ENCODE data around the gene WDR19.

The WDR19 gene

DNA sequence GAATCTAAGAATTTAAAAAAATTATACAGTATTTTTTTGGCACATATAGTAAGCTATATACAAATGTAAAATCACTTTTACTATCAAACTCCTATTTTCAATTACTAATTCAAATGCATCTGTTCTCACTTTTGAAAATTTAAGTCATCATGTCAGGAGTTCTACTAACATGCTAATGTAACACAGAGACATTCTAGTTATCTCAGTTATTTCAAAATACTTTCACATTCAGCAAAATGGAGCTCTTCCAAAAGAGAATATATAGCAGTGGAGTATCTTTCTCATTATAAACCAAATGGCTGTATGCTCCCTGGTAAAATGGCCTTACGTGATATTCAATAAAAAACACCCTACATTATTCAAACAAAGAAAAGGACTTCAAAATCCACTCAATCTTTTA is 141.5 kb downstream of the WDR19 start:
- H3K4me3 ChIP-seq (replicated peaks in 1 of 2; ENCODE audit: low read depth in 2 of 2, low read length in 2 of 2) = no peak overlapping the region
- DNase-seq (ENCODE audit: low read depth in 2 of 2) = peak in 1 of 2 donors; percentile 37
- TF ChIP-seq, protein P1, sequence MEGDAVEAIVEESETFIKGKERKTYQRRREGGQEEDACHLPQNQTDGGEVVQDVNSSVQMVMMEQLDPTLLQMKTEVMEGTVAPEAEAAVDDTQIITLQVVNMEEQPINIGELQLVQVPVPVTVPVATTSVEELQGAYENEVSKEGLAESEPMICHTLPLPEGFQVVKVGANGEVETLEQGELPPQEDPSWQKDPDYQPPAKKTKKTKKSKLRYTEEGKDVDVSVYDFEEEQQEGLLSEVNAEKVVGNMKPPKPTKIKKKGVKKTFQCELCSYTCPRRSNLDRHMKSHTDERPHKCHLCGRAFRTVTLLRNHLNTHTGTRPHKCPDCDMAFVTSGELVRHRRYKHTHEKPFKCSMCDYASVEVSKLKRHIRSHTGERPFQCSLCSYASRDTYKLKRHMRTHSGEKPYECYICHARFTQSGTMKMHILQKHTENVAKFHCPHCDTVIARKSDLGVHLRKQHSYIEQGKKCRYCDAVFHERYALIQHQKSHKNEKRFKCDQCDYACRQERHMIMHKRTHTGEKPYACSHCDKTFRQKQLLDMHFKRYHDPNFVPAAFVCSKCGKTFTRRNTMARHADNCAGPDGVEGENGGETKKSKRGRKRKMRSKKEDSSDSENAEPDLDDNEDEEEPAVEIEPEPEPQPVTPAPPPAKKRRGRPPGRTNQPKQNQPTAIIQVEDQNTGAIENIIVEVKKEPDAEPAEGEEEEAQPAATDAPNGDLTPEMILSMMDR (IDR thresholded peaks at IDR 0.05; ENCODE audit: low read depth, low read length) = no peak

DNA sequence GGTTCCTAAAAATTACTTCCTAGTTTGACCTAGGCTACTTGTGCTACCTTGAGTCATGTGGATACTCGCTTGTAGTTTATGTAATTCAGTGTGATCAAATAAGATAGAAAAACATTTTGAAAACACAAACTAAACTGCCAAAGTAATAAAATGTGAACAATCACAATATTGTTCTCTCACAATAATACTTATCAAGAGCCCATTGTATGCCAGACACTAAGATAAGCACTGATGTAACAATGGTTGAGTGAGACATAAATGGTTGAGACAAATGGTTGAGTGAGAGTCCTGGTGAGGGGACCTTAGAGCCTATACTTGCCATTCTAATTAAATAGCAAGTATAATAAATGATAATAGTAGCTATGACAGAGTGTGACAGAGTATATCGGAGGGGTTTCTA is 142.1 kb downstream of the WDR19 start:
- no peak overlapping the region for H3K4me3 ChIP-seq (replicated peaks in 1 of 2; ENCODE audit: low read depth in 2 of 2, low read length in 2 of 2)
- no peak for DNase-seq (ENCODE audit: low read depth in 2 of 2)
- TF ChIP-seq, protein P1 (IDR thresholded peaks at IDR 0.05; ENCODE audit: low read depth, low read length) = no peak

DNA sequence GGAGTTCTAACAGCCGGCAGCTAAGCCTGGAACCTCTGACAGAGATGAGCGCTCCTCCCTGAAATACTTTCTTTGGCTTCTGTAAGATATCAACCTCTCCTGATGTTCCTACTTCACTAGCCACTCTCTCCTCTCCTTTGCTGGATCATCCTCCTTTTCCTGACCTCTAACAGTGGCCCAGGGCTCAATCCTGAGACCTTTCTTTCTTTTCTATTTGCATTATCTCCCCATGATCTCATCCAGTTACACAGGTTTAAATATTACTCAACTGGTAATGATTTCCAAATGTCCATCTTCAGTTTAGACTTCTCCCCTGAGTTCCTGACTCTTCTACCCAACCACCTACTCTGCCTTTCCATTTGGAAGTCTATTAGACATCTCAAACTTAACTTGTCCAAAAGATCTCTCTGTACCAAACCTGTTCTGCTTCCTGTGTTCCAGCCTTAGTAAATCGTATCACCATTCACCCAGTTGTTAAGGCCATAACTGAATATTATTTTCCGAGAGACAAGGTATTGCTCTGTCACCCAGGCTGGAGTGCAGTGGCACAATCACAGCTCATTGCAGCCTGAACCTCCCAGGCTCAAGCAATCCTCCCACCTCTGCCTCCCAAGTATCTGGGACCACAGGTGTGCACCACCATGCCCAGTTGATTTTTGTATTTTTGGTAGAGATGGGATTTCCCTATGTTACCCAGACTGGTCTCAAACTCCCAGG is 142.7 kb downstream of the WDR19 start:
- TF ChIP-seq, protein P1 (IDR thresholded peaks at IDR 0.05; ENCODE audit: low read depth, low read length) = no peak
- DNase-seq (ENCODE audit: low read depth in 2 of 2) = no peak
- no peak overlapping the region for H3K4me3 ChIP-seq (replicated peaks in 1 of 2; ENCODE audit: low read depth in 2 of 2, low read length in 2 of 2)

DNA sequence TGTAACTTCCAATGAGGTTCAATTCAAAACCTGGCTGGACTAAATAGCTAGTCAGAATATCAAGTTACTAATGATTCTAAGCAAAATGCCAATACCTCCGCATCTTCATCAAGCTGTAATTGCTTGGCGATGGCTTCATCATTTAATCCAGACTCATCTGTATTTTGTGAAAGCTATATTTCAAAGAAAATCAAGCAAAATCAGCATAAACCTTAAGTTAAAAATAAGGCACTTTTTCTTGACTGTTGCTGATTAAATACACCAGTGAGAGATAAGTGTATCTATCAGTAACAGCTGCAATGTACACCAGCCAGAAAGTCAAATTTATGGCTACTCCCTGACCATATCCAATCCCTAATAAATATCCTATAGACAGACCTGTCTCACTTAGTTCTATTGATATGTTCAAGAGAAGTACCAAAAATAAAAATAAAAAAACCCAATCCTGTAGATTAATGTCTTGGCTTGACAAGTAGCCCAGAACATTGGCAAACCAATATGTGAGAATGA is 144.2 kb downstream of the WDR19 start:
- DNase-seq (ENCODE audit: low read depth in 2 of 2) = no peak
- no peak overlapping the region for H3K4me3 ChIP-seq (replicated peaks in 1 of 2; ENCODE audit: low read depth in 2 of 2, low read length in 2 of 2)
- TF ChIP-seq, protein P1 (IDR thresholded peaks at IDR 0.05; ENCODE audit: low read depth, low read length) = no peak

DNA sequence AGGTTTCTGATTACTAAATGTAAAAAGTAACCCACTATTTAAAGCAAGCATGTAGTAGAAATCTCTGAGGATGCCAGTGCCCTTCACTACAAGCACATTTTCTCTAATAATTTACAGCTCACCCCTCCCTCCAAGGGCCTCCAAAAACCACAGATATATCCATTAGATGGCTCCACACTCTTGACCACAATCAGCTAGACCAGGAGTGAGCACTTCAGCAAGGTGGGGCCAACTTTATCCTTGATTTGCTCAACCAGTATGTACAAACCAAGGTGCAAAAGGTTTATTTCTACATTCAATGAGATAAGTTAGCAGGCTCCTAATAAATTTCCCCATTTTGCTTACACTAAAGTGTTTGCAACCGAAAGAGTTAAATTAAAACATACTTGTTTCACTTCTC is 148.0 kb downstream of the WDR19 start:
- H3K4me3 ChIP-seq (replicated peaks in 1 of 2; ENCODE audit: low read depth in 2 of 2, low read length in 2 of 2) = no peak overlapping the region
- no peak for DNase-seq (ENCODE audit: low read depth in 2 of 2)
- TF ChIP-seq, protein P1 (IDR thresholded peaks at IDR 0.05; ENCODE audit: low read depth, low read length) = no peak

DNA sequence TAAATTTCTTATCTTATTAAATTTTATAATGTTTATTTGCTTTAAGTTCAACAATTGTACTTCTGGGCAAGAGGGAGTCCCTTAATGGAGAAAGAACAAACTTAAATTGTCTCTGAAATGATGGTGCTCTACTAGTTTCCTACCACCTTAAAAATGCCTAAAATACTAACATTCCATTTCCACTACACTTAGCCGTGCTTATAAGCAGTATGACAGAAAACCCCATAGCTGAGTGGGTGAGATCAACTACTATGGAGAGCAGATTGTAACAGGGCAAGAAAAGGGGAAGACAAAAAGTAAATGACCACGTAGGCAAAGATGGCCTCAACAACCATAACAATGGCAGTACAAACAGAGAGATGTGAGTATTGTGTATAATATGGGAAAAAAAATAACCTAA is 148.9 kb downstream of the WDR19 start:
- no peak for DNase-seq (ENCODE audit: low read depth in 2 of 2)
- TF ChIP-seq, protein P1 (IDR thresholded peaks at IDR 0.05; ENCODE audit: low read depth, low read length) = no peak
- no peak overlapping the region for H3K4me3 ChIP-seq (replicated peaks in 1 of 2; ENCODE audit: low read depth in 2 of 2, low read length in 2 of 2)

All from cardiac fibroblast (primary cell).